GM21737 (cell line): ENCODE results near the gene CDC42EP2.
A peak's percentile ranks its signal among the peaks of the same experiment; 100 is the strongest.

ENCODE experiments used
- ATAC-seq: cut with Tn5 transposase; IDR thresholded peaks from one replicate; pipeline ENCODE4 v1.9.1; 2021; ENCODE audit warnings: mild to moderate bottlenecking, moderate library complexity; ENCODE audit not compliant: unreplicated experiment

CDC42EP2 gene

GRCh38 chr11:65355013-65355775, 40.5 kb downstream of the CDC42EP2 start:
- peak; percentile 25 for ATAC-seq

- ATAC-seq = no peak
These were observed 41.2 kb downstream of the CDC42EP2 start for GRCh38 chr11:65355776-65356393.

GRCh38 chr11:65356394-65356972, 41.8 kb downstream of the CDC42EP2 start:
- no peak for ATAC-seq

- no peak for ATAC-seq
These were observed 43.2 kb downstream of the CDC42EP2 start for GRCh38 chr11:65357856-65358356.

GRCh38 chr11:65362320-65362931, 47.8 kb downstream of the CDC42EP2 start:
- ATAC-seq = no peak

- ATAC-seq = no peak
These were observed 48.3 kb downstream of the CDC42EP2 start for GRCh38 chr11:65362966-65363365.

GRCh38 chr11:65363770-65364169, 49.1 kb downstream of the CDC42EP2 start:
- no peak for ATAC-seq

- no peak for ATAC-seq
These were observed 51.7 kb downstream of the CDC42EP2 start for GRCh38 chr11:65366340-65366773.

GRCh38 chr11:65370659-65371049, 56.0 kb downstream of the CDC42EP2 start:
- no peak for ATAC-seq
